Endothelial cell (in vitro differentiated cells): ENCODE measurements around the gene ALDH3B1. TPM values are rescaled to one million over a fixed set of nuclear protein-coding genes. Genes with fewer than 3 reads are reported as not detected.

Experiments
- DNase-seq: peaks from one replicate; pipeline ENCODE4 v3.0.0; 2021; ENCODE audit warnings: low spot score
- H3K27ac Mint-ChIP-seq: one replicate; pipeline ENCODE4 v1.8.0; 2021; ENCODE audit warnings: mixed read lengths, inconsistent platforms; ENCODE audit not compliant: unreplicated experiment
- H3K27me3 Mint-ChIP-seq: one replicate; pipeline ENCODE4 v1.8.0; 2021; ENCODE audit warnings: mild to moderate bottlenecking, moderate library complexity, mixed read lengths, inconsistent platforms; ENCODE audit not compliant: unreplicated experiment
- H3K36me3 Mint-ChIP-seq: one replicate; pipeline ENCODE4 v1.8.0; 2021; ENCODE audit warnings: mild to moderate bottlenecking, low read depth, mixed read lengths, inconsistent platforms; ENCODE audit not compliant: unreplicated experiment
- H3K4me1 Mint-ChIP-seq: one replicate; pipeline ENCODE4 v1.8.0; 2021; ENCODE audit warnings: mild to moderate bottlenecking, mixed read lengths, inconsistent platforms; ENCODE audit not compliant: unreplicated experiment
- H3K4me3 Mint-ChIP-seq: one replicate; pipeline ENCODE4 v1.8.0; 2021; ENCODE audit warnings: mild to moderate bottlenecking, mixed read lengths, inconsistent platforms; ENCODE audit not compliant: unreplicated experiment
- H3K9me3 Mint-ChIP-seq: one replicate; pipeline ENCODE4 v1.8.0; 2021; ENCODE audit warnings: mixed read lengths, inconsistent platforms; ENCODE audit not compliant: unreplicated experiment
- CTCF ChIP-seq: fragments of 200-600 bp; sonication (generic); IDR thresholded peaks from one replicate; pipeline ENCODE4 v1.5.0; 2021; ENCODE audit warnings: antibody characterized with exemption; ENCODE audit not compliant: unreplicated experiment
- total RNA-seq: library from RNA; stranded (reverse); fragmentation: NEBNext Ultra II Directional; extraction: Animal tissue kit (Norgen Biotek cat#: 25700); gene quantifications from one replicate; pipeline ENCODE4 v1.2.1, GENCODE V29; 2021; ENCODE audit not compliant: unreplicated experiment

Gene ALDH3B1
- total RNA-seq, 1 donor from 2014 or later, result not detected

DNA sequence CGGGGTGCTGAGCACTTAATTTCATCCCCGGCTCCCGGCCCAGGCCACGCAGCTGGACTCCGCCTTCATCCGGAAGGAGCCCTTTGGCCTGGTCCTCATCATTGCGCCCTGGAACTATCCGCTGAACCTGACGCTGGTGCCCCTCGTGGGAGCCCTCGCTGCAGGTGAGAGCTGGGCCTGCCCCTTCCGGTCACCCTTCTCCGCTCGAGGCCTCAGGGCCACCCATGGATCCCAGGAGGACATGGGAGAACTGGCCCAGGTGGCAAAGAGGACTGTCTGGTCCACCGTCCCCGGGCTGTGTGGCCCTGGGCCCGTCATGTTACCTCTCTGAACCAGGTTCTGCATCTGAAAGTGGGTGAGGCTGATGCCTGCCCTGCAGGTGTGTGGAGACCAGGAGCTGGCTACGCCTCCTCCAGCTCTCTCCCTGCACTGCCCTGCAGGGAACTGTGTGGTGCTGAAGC lies 8.6 kb downstream of the ALDH3B1 start:
- Mint-ChIP-seq H3K27me3 (peaks cover 9% of the 10 kb centered on the region), H3K4me3 (no peak overlapping the region), H3K36me3 (peaks cover 3% of the 10 kb centered on the region), H3K27ac (no peak overlapping the region), H3K9me3 (no peaks in the 10 kb centered on the region), H3K4me1 (no peaks in the 10 kb centered on the region)
- DNase-seq, result no peak
- no peak for TF ChIP-seq CTCF

DNA sequence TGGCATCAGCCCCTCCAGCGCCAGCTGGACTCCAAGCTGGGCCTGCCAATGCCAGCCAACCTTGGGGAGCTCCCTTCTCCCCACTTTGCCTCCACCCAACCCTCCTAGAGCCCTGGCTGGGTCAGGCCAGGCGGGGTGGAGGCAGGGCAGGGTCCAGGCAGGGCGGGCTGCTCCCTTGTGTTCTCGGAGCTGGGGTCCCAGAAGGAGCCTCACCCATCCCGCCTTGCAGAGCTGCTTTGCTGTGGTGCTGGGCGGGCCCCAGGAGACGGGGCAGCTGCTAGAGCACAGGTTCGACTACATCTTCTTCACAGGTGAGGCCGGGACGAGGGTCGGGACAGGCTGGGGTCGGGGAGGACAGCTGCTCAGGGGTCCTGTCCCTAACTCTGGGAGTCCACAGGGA lies 9.4 kb downstream of the ALDH3B1 start:
- H3K9me3 Mint-ChIP-seq, result no peaks in the 10 kb centered on the region
- H3K27me3 Mint-ChIP-seq, result peaks cover 7% of the 10 kb centered on the region
- no peak overlapping the region for H3K27ac Mint-ChIP-seq
- DNase-seq, result no peak
- no peak for TF ChIP-seq CTCF
- peaks cover 3% of the 10 kb centered on the region for H3K36me3 Mint-ChIP-seq
- no peak overlapping the region for H3K4me3 Mint-ChIP-seq
- no peaks in the 10 kb centered on the region for H3K4me1 Mint-ChIP-seq

DNA sequence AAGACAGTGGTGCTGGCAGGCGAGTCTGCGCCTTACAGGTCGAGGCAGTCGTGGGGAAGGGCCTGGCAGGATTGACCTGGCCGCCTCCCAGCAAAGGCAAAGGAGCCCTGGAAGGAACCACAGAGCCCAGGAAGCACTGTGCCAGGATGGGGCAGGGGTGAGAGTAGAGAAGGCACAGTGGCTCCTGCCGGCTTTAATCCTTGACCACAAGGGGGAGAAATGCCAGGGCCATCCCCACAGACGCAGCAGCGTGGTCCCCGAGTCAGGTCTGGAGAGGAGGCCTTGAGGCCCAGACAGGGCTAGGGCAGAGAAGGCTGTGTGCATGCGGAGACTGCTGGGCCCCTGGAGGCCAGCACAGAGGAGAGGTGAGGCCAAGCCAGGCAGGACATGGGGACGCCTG lies 10.4 kb downstream of the ALDH3B1 start:
- peak; percentile 39 for DNase-seq
- Mint-ChIP-seq H3K4me1 (no peaks in the 10 kb centered on the region), H3K4me3 (no peak overlapping the region), H3K27me3 (peaks cover 9% of the 10 kb centered on the region), H3K36me3 (peaks cover 6% of the 10 kb centered on the region), H3K9me3 (no peaks in the 10 kb centered on the region), H3K27ac (no peak overlapping the region)
- TF ChIP-seq CTCF, result peak; percentile 8

DNA sequence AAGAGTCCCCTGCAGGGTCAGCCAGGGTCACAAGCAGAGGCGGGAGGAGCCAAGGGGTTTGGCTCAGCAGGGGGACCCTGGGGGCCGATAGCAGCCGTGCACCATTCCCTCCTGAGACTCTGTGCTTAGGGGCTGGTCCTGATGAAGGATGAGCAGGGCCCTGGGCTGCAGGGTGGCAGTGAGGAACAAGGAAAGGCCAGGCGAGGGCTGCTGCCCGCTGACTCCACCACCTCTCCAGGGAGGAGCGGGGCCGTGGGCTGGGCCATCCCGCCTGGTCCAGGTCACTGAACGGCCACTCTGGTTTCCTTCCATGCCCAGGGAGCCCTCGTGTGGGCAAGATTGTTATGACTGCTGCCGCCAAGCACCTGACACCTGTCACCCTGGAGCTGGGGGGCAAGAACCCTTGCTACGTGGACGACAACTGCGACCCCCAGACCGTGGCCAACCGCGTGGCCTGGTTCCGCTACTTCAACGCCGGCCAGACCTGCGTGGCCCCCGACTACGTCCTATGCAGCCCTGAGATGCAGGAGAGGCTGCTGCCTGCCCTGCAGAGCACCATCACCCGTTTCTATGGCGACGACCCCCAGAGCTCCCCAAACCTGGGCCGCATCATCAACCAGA lies 11.2 kb downstream of the ALDH3B1 start:
- DNase-seq, result no peak
- Mint-ChIP-seq H3K27ac (no peak overlapping the region), H3K4me1 (peaks cover 2% of the 10 kb centered on the region), H3K27me3 (peaks cover 9% of the 10 kb centered on the region), H3K4me3 (no peak overlapping the region), H3K9me3 (no peaks in the 10 kb centered on the region), H3K36me3 (peaks cover 7% of the 10 kb centered on the region)
- no peak for TF ChIP-seq CTCF

DNA sequence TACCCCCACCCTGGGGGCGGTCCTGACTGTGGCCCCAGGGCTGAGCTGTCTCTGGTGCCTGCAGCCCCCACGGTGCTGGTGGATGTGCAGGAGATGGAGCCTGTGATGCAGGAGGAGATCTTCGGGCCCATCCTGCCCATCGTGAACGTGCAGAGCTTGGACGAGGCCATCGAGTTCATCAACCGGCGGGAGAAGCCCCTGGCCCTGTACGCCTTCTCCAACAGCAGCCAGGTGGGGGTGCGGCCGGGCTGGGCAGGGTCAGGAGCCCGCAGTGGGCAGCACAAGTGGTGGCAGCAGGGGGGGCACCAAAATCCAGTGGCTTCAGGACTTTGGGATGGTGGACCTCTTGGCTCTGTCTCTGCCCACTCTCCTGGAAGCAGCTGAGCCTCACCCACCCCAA lies 12.4 kb downstream of the ALDH3B1 start:
- no peak for DNase-seq
- no peak for TF ChIP-seq CTCF
- H3K36me3 Mint-ChIP-seq, result peaks cover 7% of the 10 kb centered on the region
- H3K4me1 Mint-ChIP-seq, result peaks cover 3% of the 10 kb centered on the region
- H3K27me3 Mint-ChIP-seq, result peaks cover 9% of the 10 kb centered on the region
- no peaks in the 10 kb centered on the region for H3K9me3 Mint-ChIP-seq
- no peak overlapping the region for H3K4me3 Mint-ChIP-seq
- no peak overlapping the region for H3K27ac Mint-ChIP-seq
